Mesenchymal stem cell (in vitro differentiated cells and primary cell): ENCODE results near the gene PACS1.

Source experiments
- DNase-seq: peaks from one replicate; pipeline ENCODE4 v3.0.0-alpha.2; 2013
- H2AFZ ChIP-seq: one replicate; pipeline ENCODE4 v1.6.1; 2013; ENCODE audit warnings: low read depth, mild to moderate bottlenecking, control low read depth, inconsistent platforms, low read length, moderate library complexity
- H2AK5ac ChIP-seq: 2 replicates; pipeline ENCODE4 v1.6.1; 2013; ENCODE audit warnings: low read length, moderate library complexity, mild to moderate bottlenecking, inconsistent platforms; ENCODE audit not compliant: severe bottlenecking
- H2BK120ac ChIP-seq: one replicate; pipeline ENCODE4 v1.6.1; 2013; ENCODE audit warnings: low read depth, mild to moderate bottlenecking, inconsistent platforms, low read length, moderate library complexity
- H2BK12ac ChIP-seq, 2 experiments: one replicate each; pipeline ENCODE4 v1.6.1; 2013; ENCODE audit warnings: inconsistent platforms in 2 of 2, low read length in 2 of 2, mild to moderate bottlenecking in 2 of 2, moderate library complexity in 2 of 2, control low read depth in 1 of 2
- H2BK15ac ChIP-seq: one replicate; pipeline ENCODE4 v1.6.1; 2013; ENCODE audit warnings: mild to moderate bottlenecking, low read depth, inconsistent platforms; ENCODE audit not compliant: poor library complexity, severe bottlenecking
- H2BK5ac ChIP-seq: 2 replicates; pipeline ENCODE4 v1.6.1; 2013; ENCODE audit warnings: low read depth, mild to moderate bottlenecking, low read length, control low read depth, inconsistent platforms; ENCODE audit not compliant: poor library complexity, severe bottlenecking
- H3K14ac ChIP-seq, 2 experiments: one replicate each; pipeline ENCODE4 v1.6.1; 2013; ENCODE audit warnings: inconsistent platforms in 2 of 2, low read length in 2 of 2, control low read depth in 1 of 2, mild to moderate bottlenecking in 1 of 2, moderate library complexity in 1 of 2
- H3K18ac ChIP-seq, 2 experiments: one replicate each; pipeline ENCODE4 v1.6.1; 2013; ENCODE audit warnings: inconsistent platforms in 2 of 2, low read length in 2 of 2, control low read depth in 1 of 2, low read depth in 1 of 2, mild to moderate bottlenecking in 1 of 2
- H3K23ac ChIP-seq, 2 experiments: one replicate each; pipeline ENCODE4 v1.6.1; 2013; ENCODE audit warnings: inconsistent platforms in 2 of 2, low read length in 2 of 2, mild to moderate bottlenecking in 2 of 2, moderate library complexity in 2 of 2, control low read depth in 1 of 2
- H3K27ac ChIP-seq: 2 replicates; pipeline ENCODE4 v1.5.1; 2013; ENCODE audit warnings: mild to moderate bottlenecking, moderate library complexity, low read length, control low read depth, inconsistent platforms; ENCODE audit not compliant: poor library complexity, severe bottlenecking
- H3K27me3 ChIP-seq, 2 experiments: 2 replicates each; pipeline versions ENCODE4 v1.6.1 to v1.7.0; 2013; ENCODE audit warnings: low read length in 2 of 2, mild to moderate bottlenecking in 2 of 2, moderate library complexity in 2 of 2, control low read depth in 1 of 2, inconsistent platforms in 1 of 2; ENCODE audit not compliant: control insufficient read depth in 1 of 2, insufficient read depth in 1 of 2
- H3K36me3 ChIP-seq, 2 experiments: 2 replicates each; pipeline versions ENCODE4 v1.6.1 to v1.7.0; 2013; ENCODE audit warnings: low read length in 2 of 2, control low read depth in 1 of 2, inconsistent platforms in 1 of 2, low read depth in 1 of 2, mild to moderate bottlenecking in 1 of 2; ENCODE audit not compliant: insufficient read depth in 2 of 2, control insufficient read depth in 1 of 2
- H3K4ac ChIP-seq, 2 experiments: one replicate each; pipeline ENCODE4 v1.6.1; 2013; ENCODE audit warnings: inconsistent platforms in 2 of 2, low read length in 2 of 2, mild to moderate bottlenecking in 2 of 2, moderate library complexity in 2 of 2, control low read depth in 1 of 2, low read depth in 1 of 2
- H3K4me1 ChIP-seq: 2 replicates; pipeline ENCODE4 v1.6.1; 2013; ENCODE audit warnings: low read depth, low read length, control low read depth; ENCODE audit not compliant: control insufficient read depth, insufficient read depth
- H3K4me2 ChIP-seq: 2 replicates; pipeline ENCODE4 v1.6.1; 2013; ENCODE audit warnings: low read length, mild to moderate bottlenecking, inconsistent platforms; ENCODE audit not compliant: poor library complexity, severe bottlenecking
- H3K4me3 ChIP-seq, 2 experiments: 2 replicates each; pipeline versions ENCODE4 v1.5.1 to v1.7.0; 2013; ENCODE audit warnings: low read length in 2 of 2, mild to moderate bottlenecking in 2 of 2, control low read depth in 1 of 2, low read depth in 1 of 2; ENCODE audit not compliant: insufficient read depth in 1 of 2
- H3K79me1 ChIP-seq: replicated peaks from 2 replicates; pipeline ENCODE4 v1.6.1; 2013; ENCODE audit warnings: mild to moderate bottlenecking, control low read depth, low read length, inconsistent platforms; ENCODE audit not compliant: poor library complexity, severe bottlenecking
- H3K9ac ChIP-seq: 2 replicates; pipeline ENCODE4 v1.7.0; 2013; ENCODE audit warnings: mild to moderate bottlenecking, low read length, moderate library complexity
- H3K9me3 ChIP-seq: 2 replicates; pipeline ENCODE4 v1.7.0; 2013; ENCODE audit warnings: mild to moderate bottlenecking, low read length; ENCODE audit not compliant: control insufficient read depth
- H4K8ac ChIP-seq: one replicate; pipeline ENCODE4 v1.6.1; 2013; ENCODE audit warnings: inconsistent platforms, mild to moderate bottlenecking, low read length, moderate library complexity
- H4K91ac ChIP-seq: one replicate; pipeline ENCODE4 v1.6.1; 2013; ENCODE audit warnings: mild to moderate bottlenecking, low read length, inconsistent platforms
- WGBS: methylation state at CpG from one replicate; pipeline ENCODE4 v1.1.7; 2013; ENCODE audit warnings: mixed read lengths; 5-methylcytosine and 5-hydroxymethylcytosine counted together

PACS1 gene

GRCh38 chr11:66063900-66064299 is 6.2 kb upstream of the PACS1 start:
- Histone ChIP-seq H2BK120ac (no peak overlapping the region), H3K9me3 (no peaks in the 10 kb centered on the region), H3K9ac (no peak overlapping the region), H3K36me3 (peaks cover 66 to 100% of the 10 kb centered on the region in 2 experiments), H3K4me1 (peaks cover 7% of the 10 kb centered on the region), H2AFZ (no peak overlapping the region), H3K23ac (no peak overlapping the region), H3K27me3 (no peaks in the 10 kb centered on the region), H3K27ac (no peak overlapping the region), H2BK12ac (no peak overlapping the region), H2AK5ac (no peak overlapping the region), H4K91ac (no peak overlapping the region), H4K8ac (no peak overlapping the region), H3K4ac (no peak overlapping the region), H3K4me3 (no peak overlapping the region), H3K79me1 (peaks cover 32% of the 10 kb centered on the region), H3K14ac (no peak overlapping the region), H3K18ac (no peak overlapping the region), H2BK5ac (no peak overlapping the region), H2BK15ac (no peak overlapping the region), H3K4me2 (no peak overlapping the region)
- no peak for DNase-seq
- 95% methylated on average over 2 of the region's 2 CpGs for WGBS

DNA sequence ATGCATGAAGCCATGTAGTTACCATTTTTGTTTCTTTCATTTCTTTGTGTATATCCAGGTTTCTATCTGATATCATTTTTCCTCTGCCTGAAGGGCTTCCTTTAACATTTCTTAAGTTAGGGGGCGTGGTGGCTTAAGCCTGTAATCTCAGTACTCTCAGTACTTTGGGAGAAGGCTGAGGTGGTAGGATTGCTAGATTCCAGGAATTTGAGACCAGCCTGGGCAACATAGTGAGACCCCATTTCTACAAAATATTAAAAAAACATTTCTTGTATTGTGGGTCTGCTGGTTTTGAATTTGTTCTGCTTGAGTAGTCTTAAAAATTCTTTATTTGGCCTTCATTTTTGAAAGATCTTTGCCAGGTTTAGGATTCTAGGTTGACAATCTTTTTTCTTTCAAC is 5.5 kb upstream of the PACS1 start:
- no peak overlapping the region for H3K27ac ChIP-seq
- H2BK15ac ChIP-seq = no peak overlapping the region
- no peak overlapping the region for H3K4me2 ChIP-seq
- no peak for DNase-seq
- no peak overlapping the region for H2AFZ ChIP-seq
- H3K27me3 ChIP-seq = no peaks in the 10 kb centered on the region
- H3K9ac ChIP-seq = no peak overlapping the region
- H3K4me1 ChIP-seq = peaks cover 11% of the 10 kb centered on the region
- peaks cover 64 to 97% of the 10 kb centered on the region in 2 experiments for H3K36me3 ChIP-seq
- H3K4ac ChIP-seq = no peak overlapping the region
- no peak overlapping the region for H4K91ac ChIP-seq
- no peak overlapping the region for H3K23ac ChIP-seq
- H2BK5ac ChIP-seq = no peak overlapping the region
- no peak overlapping the region for H3K4me3 ChIP-seq
- H2BK120ac ChIP-seq = no peak overlapping the region
- no peak overlapping the region for H2BK12ac ChIP-seq
- H3K14ac ChIP-seq = no peak overlapping the region
- H3K9me3 ChIP-seq = no peaks in the 10 kb centered on the region
- peaks cover 27% of the 10 kb centered on the region for H3K79me1 ChIP-seq
- no peak overlapping the region for H2AK5ac ChIP-seq
- H3K18ac ChIP-seq = no peak overlapping the region
- no peak overlapping the region for H4K8ac ChIP-seq
- WGBS = 100% methylated on average over 1 of the region's 1 CpG

DNA sequence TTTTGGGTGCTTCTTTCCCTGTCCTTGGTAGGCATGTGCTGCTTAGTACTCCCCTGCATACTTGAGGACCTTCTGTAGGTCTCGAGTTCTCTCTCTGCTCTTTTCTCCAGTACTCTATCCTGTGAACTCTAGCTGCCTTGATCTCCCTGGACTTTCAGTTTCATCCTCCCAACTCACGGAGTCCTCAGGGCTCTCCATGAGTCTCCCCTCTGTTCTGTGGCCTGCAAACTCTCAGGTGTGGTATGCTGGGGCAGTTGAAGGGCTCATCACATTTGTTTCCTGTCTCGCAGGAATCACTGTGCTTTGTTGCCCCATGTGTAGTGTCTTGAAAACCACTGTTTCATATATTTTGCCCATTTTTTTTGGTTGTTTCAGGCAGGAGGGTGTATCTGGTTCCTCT is 3.3 kb upstream of the PACS1 start:
- Histone ChIP-seq H3K4me3 (no peak overlapping the region), H4K8ac (no peak overlapping the region), H3K9ac (peak overlapping the region; percentile 19), H3K14ac (no peak overlapping the region), H2BK15ac (no peak overlapping the region), H3K4me2 (no peak overlapping the region), H2AFZ (no peak overlapping the region), H3K27me3 (no peaks in the 10 kb centered on the region), H3K4me1 (peaks cover 13% of the 10 kb centered on the region), H3K79me1 (peaks cover 16% of the 10 kb centered on the region), H2BK5ac (no peak overlapping the region), H3K18ac (no peak overlapping the region), H4K91ac (no peak overlapping the region), H3K36me3 (peaks cover 50 to 75% of the 10 kb centered on the region in 2 experiments), H3K23ac (no peak overlapping the region), H3K9me3 (no peaks in the 10 kb centered on the region), H2BK12ac (no peak overlapping the region), H2AK5ac (no peak overlapping the region), H3K27ac (no peak overlapping the region), H3K4ac (no peak overlapping the region), H2BK120ac (no peak overlapping the region)
- DNase-seq = no peak
- 100% methylated on average over 3 of the region's 3 CpGs for WGBS

- Histone ChIP-seq H2BK15ac (no peak overlapping the region), H2AK5ac (no peak overlapping the region), H3K4ac (no peak overlapping the region), H2BK12ac (no peak overlapping the region), H2AFZ (no peak overlapping the region), H3K18ac (peak overlapping the region in 1 of 2 experiments; percentile 9), H3K4me1 (peaks cover 13% of the 10 kb centered on the region), H3K14ac (no peak overlapping the region), H2BK120ac (no peak overlapping the region), H3K27me3 (no peaks in the 10 kb centered on the region), H3K9ac (no peak overlapping the region), H3K36me3 (peaks cover 50 to 70% of the 10 kb centered on the region in 2 experiments), H3K23ac (no peak overlapping the region), H2BK5ac (no peak overlapping the region), H3K4me3 (no peak overlapping the region), H3K9me3 (no peaks in the 10 kb centered on the region), H4K8ac (peak overlapping the region; percentile 39), H4K91ac (no peak overlapping the region), H3K79me1 (peaks cover 15% of the 10 kb centered on the region), H3K27ac (peak overlapping the region; percentile 18), H3K4me2 (no peak overlapping the region)
- 98% methylated on average over 4 of the region's 4 CpGs for WGBS
- no peak for DNase-seq
These were observed 2.4 kb upstream of the PACS1 start for GRCh38 chr11:66067640-66068039.
